Stimulated activated CD4-positive, alpha-beta T cell treated with anti-CD3 and anti-CD28 coated beads, Interleukin-15, amount 100 ng/mL, for 24 hours (primary cell): ENCODE data around the gene PSG4.
"Not testable (repeated sequence)": the region's sequence is repeated elsewhere in the genome, so short reads cannot be mapped to it uniquely, and the experiment has no call there.

Experiments
- DNase-seq: peaks from one replicate; pipeline ENCODE4 v3.0.0-alpha.2; 2020

Gene PSG4

GRCh38 chr19:43205471-43206105 lies at the start of gene PSG4:
TSS of gene PSG4 (minus strand) at chr19:43205638. CDS start at chr19:43205536, 102 bp downstream.
- not testable (repeated sequence) for DNase-seq

- DNase-seq = not testable (repeated sequence)
Measured at GRCh38 chr19:43251428-43251827, 46.0 kb upstream of the PSG4 start.

- DNase-seq = not testable (repeated sequence)
Measured at GRCh38 chr19:43250296-43250695, 44.9 kb upstream of the PSG4 start.

- not testable (repeated sequence) for DNase-seq
Measured at GRCh38 chr19:43248635-43249002, 43.2 kb upstream of the PSG4 start.

- DNase-seq = not testable (repeated sequence)
Measured at GRCh38 chr19:43247243-43247880, 41.9 kb upstream of the PSG4 start.

- not testable (repeated sequence) for DNase-seq
Measured at GRCh38 chr19:43245848-43246247, 40.4 kb upstream of the PSG4 start.

- not testable (repeated sequence) for DNase-seq
Measured at GRCh38 chr19:43242211-43242610, 36.8 kb upstream of the PSG4 start.

- not testable (repeated sequence) for DNase-seq
Measured at GRCh38 chr19:43238213-43238612, 32.8 kb upstream of the PSG4 start.

GRCh38 chr19:43235686-43236085 lies 30.2 kb upstream of the PSG4 start:
- DNase-seq = not testable (repeated sequence)

- no peak for DNase-seq
Measured at GRCh38 chr19:43229315-43229714, 23.9 kb upstream of the PSG4 start.

GRCh38 chr19:43228730-43229129 lies 23.3 kb upstream of the PSG4 start:
- DNase-seq = not testable (repeated sequence)

- not testable (repeated sequence) for DNase-seq
Measured at GRCh38 chr19:43226986-43227385, 21.5 kb upstream of the PSG4 start.

- no peak for DNase-seq
Measured at GRCh38 chr19:43224855-43225253, 19.4 kb upstream of the PSG4 start.

GRCh38 chr19:43224201-43224854 lies 18.9 kb upstream of the PSG4 start:
- not testable (repeated sequence) for DNase-seq

- DNase-seq = not testable (repeated sequence)
Measured at GRCh38 chr19:43221891-43222290, 16.5 kb upstream of the PSG4 start.

- not testable (repeated sequence) for DNase-seq
Measured at GRCh38 chr19:43219136-43219535, 13.7 kb upstream of the PSG4 start.

- not testable (repeated sequence) for DNase-seq
Measured at GRCh38 chr19:43215881-43216280, 10.4 kb upstream of the PSG4 start.

GRCh38 chr19:43207991-43208390 lies 2.6 kb upstream of the PSG4 start:
- DNase-seq = no peak

GRCh38 chr19:43207174-43207573 lies 1.7 kb upstream of the PSG4 start:
- not testable (repeated sequence) for DNase-seq

- not testable (repeated sequence) for DNase-seq
Measured at GRCh38 chr19:43203611-43204010, 1.8 kb downstream of the PSG4 start.

GRCh38 chr19:43201891-43202290 lies 3.5 kb downstream of the PSG4 start:
- DNase-seq = not testable (repeated sequence)

- not testable (repeated sequence) for DNase-seq
Measured at GRCh38 chr19:43201337-43201801, 4.1 kb downstream of the PSG4 start.

- not testable (repeated sequence) for DNase-seq
Measured at GRCh38 chr19:43198686-43199419, 6.6 kb downstream of the PSG4 start.
